GM06990 (cell line): ENCODE data around the gene STXBP5.
"Not testable (repeated sequence)": the region's sequence is repeated elsewhere in the genome, so short reads cannot be mapped to it uniquely, and the experiment has no call there.

ENCODE experiments used
- DNase-seq: peaks from one replicate; pipeline ENCODE4 v3.0.0-alpha.2; 2011; ENCODE audit not compliant: insufficient read length; ENCODE audit errors: extremely low read depth
- H3K27me3 ChIP-seq: replicated peaks from 2 replicates; pipeline ENCODE4 v1.6.0; 2011; ENCODE audit warnings: low read length; ENCODE audit not compliant: control insufficient read depth, insufficient read depth
- H3K36me3 ChIP-seq: 2 replicates; pipeline ENCODE4 v1.5.1; 2011; ENCODE audit warnings: low read length; ENCODE audit not compliant: control insufficient read depth, insufficient read depth
- H3K4me3 ChIP-seq: replicated peaks from 2 replicates; pipeline ENCODE4 v1.5.1; 2011; ENCODE audit warnings: low read depth, mild to moderate bottlenecking, control low read depth, low read length
- TF ChIP-seq, protein P1 (sequence below): IDR thresholded peaks from 2 replicates; pipeline ENCODE4 v1.5.1; 2011; ENCODE audit warnings: low read length, control low read depth, mild to moderate bottlenecking, inconsistent platforms; ENCODE audit not compliant: insufficient read depth, poor library complexity, severe bottlenecking

STXBP5 gene

DNA sequence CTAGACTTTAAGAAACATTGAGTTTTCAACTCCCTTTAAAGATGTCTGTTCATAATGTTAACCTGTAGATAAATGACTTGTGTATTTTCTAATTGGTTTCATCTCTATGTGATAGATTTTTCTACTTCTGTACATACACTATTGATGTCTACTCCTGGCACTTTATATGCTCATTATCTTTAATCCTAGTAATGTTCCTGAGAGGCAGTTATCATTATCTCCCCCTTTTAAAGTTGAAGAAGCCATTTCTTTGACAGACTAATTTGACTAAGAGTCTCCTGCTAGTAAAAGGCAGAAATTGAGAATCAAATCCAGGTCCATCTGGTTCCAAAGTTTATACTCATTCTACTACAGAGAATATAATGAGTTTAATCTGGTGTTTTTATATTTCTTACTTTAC lies 167.1 kb downstream of the STXBP5 start:
- DNase-seq, result no peak

DNA sequence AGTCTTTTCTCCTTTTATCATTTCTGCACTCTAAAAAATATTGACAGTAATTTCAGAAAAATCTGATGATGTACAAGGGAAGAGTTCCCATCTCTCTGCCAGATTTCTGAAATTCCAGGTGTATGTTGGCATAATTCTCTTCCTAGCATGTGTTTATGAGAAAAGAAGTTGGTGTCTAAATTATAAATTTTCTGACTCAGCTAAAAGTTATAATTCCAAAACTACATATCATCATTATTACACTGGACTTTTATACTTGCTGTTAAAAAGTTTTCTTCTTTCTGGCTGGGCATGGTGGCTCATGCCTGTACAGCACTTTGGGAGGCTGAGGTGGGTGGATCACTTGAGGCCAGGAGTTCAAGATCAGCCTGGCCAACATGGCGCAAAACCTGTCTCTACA lies 168.6 kb downstream of the STXBP5 start:
- TF ChIP-seq, protein P1, sequence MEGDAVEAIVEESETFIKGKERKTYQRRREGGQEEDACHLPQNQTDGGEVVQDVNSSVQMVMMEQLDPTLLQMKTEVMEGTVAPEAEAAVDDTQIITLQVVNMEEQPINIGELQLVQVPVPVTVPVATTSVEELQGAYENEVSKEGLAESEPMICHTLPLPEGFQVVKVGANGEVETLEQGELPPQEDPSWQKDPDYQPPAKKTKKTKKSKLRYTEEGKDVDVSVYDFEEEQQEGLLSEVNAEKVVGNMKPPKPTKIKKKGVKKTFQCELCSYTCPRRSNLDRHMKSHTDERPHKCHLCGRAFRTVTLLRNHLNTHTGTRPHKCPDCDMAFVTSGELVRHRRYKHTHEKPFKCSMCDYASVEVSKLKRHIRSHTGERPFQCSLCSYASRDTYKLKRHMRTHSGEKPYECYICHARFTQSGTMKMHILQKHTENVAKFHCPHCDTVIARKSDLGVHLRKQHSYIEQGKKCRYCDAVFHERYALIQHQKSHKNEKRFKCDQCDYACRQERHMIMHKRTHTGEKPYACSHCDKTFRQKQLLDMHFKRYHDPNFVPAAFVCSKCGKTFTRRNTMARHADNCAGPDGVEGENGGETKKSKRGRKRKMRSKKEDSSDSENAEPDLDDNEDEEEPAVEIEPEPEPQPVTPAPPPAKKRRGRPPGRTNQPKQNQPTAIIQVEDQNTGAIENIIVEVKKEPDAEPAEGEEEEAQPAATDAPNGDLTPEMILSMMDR, result no peak
- H3K36me3 ChIP-seq, result peaks cover 2% of the 10 kb centered on the region; the same call in 1 of the 2 replicates
- no peak for DNase-seq

More for the DNA sequence above, 167.1 kb downstream of the STXBP5 start:
- Histone ChIP-seq H3K4me3 (no peak overlapping the region), H3K36me3 (no peaks in the 10 kb centered on the region), H3K27me3 (no peaks in the 10 kb centered on the region)
- TF ChIP-seq, protein P1, result no peak

DNA sequence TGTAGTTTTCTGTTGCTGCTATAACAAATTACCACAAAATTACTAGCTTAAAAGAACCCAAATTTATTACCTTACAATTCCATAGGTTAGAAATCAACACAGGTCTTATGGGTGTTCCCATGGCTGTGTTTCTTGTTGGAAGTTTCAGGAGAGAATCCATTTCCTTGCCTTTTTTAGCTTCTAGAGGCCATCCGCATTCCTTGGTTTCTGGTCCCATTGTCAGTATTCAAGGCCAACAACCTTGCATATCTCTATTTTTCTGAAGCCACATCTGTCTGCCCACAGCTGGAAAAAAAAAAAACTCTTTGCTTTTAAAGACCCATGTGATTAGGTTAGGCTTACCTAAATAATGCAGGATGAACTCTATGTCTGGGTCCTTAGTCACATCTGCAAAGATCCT lies 174.6 kb downstream of the STXBP5 start:
- Histone ChIP-seq H3K4me3 (no peak overlapping the region), H3K36me3 (peaks cover 2% of the 10 kb centered on the region; the same call in 1 of the 2 replicates), H3K27me3 (no peaks in the 10 kb centered on the region)
- TF ChIP-seq, protein P1, result no peak
- DNase-seq, result no peak

More for the DNA sequence above, 168.6 kb downstream of the STXBP5 start:
- no peak overlapping the region for H3K4me3 ChIP-seq
- H3K27me3 ChIP-seq, result no peaks in the 10 kb centered on the region

DNA sequence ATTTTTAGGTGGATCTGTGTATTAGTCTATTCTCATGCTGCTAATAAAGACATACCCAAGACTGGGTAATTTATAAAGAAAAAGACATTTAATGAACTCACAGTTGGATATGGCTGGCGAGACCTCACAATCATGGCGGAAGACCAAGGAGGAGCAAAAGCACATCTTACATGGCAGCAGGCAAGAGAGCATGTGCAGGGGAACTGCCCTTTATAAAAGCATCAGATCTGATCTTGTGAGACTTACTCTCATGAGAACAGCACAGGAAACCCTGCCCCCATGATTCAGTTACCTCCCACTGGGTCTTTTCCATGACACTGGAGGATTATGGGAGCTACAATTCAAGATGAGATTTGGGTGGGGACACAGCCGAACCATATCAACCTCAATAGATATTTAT lies 176.6 kb downstream of the STXBP5 start:
- not testable (repeated sequence) for H3K4me3 ChIP-seq, H3K27me3 ChIP-seq, DNase-seq, H3K36me3 ChIP-seq

DNA sequence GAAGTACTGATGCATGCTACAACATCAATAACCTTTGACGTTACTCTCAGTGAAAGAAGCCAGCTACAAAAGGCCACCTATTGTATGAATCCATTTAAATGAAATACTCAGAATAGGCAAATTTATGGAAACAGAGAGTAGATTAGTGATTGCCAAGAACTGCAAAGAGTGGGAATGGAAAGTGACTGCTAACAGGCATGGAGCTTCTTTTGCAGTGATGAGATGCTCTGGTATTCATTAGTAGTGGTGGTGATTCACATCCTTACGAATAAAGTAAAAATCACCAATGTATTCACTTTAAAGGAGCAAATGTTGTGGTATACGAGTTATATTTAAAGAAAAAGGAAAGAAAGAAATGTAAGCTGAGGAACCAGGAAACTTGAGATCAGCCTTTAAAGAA lies 177.5 kb downstream of the STXBP5 start:
- H3K4me3 ChIP-seq, result no peak overlapping the region
- DNase-seq, result no peak
- TF ChIP-seq, protein P1, result no peak
- no peaks in the 10 kb centered on the region for H3K27me3 ChIP-seq
- peaks cover 2% of the 10 kb centered on the region; the same call in 1 of the 2 replicates for H3K36me3 ChIP-seq

DNA sequence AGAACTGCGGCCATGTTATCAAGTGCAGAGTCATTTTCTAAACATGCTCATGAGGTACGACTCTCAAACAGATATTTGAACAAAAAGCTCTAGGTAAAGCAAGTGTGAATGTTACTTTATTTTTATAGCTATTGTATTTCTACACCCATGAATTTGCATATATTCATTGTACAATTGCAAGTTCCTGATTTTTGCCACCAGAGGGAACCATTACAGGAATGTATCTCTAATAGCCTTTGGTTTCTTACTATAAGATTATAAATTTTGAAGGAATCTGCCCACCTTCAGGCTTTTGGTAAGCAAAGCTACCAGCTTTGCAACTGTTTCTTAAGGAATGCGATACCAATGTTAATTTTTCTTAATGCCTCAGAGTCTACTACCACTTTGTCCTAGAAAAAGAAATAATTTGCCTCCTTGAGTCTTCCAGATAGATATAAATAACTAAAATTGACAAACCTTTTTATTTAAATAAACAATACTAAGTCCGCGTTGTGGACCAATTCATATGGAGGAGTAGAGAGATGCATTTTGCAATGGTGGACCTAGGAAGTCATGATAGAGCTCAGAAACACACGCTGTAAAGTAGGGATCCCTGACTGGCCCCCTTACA lies 178.8 kb downstream of the STXBP5 start:
- TF ChIP-seq, protein P1, result no peak
- DNase-seq, result no peak
- H3K4me3 ChIP-seq, result no peak overlapping the region
- no peaks in the 10 kb centered on the region for H3K36me3 ChIP-seq
- no peaks in the 10 kb centered on the region for H3K27me3 ChIP-seq
